Measurements from ENCODE around the gene NPM1. TPM values are rescaled to one million over a fixed set of nuclear protein-coding genes. Genes with fewer than 3 reads are reported as not detected.

Gene NPM1
- total and polyA plus RNA-seq, 2 of the 13 experiments (the other 11 are each of a cell fraction or from before 2014, with no cell fraction given): 2,047 to 3,353 TPM

GRCh38 chr5:171387970-171388815 is 544 bp downstream of the NPM1 start (continued):
- 0 out of 2 replicates have a peak, but pooled peaks have one; percentile 56 for TF ChIP-seq ZNF782 (CRISPR knock-in tag; IDR thresholded peaks at IDR 0.05; ENCODE audit: borderline replicate concordance)
- TF ChIP-seq SRY (CRISPR knock-in tag; IDR thresholded peaks at IDR 0.05): peak; percentile 93
- peak; percentile 53; the same call in 1 of the 2 replicates for TF ChIP-seq UBTF (CRISPR knock-in tag; IDR thresholded peaks at IDR 0.05)
- TF ChIP-seq ZNF430 (CRISPR knock-in tag; IDR thresholded peaks at IDR 0.05): peak; percentile 55
- no peak for TF ChIP-seq ZNF770 (CRISPR knock-in tag; IDR thresholded peaks at IDR 0.05)
- peak; percentile 68; the same call in 1 of the 2 replicates for TF ChIP-seq ZNF703 (CRISPR knock-in tag; IDR thresholded peaks at IDR 0.05; ENCODE audit: borderline replicate concordance)
- TF ChIP-seq HMG20A (CRISPR knock-in tag; IDR thresholded peaks at IDR 0.05; ENCODE audit: borderline replicate concordance): no peak
- TF ChIP-seq ZNF629 (CRISPR knock-in tag; conservative IDR thresholded peaks at IDR 0.05): 0 out of 2 replicates have a peak, but pooled peaks have one; percentile 18
- 0 out of 2 replicates have a peak, but pooled peaks have one; percentile 43 for TF ChIP-seq ZNF773 (CRISPR knock-in tag; IDR thresholded peaks at IDR 0.05; ENCODE audit: borderline replicate concordance)
- TF ChIP-seq ZNF687 (CRISPR knock-in tag; IDR thresholded peaks at IDR 0.05): peak; percentile 99
- TF ChIP-seq ZNF883 (CRISPR knock-in tag; IDR thresholded peaks at IDR 0.05; ENCODE audit: not compliant biosample characterization): peak; percentile 94
- peak; percentile 77; the same call in 1 of the 2 replicates for TF ChIP-seq AKAP8 (CRISPR knock-in tag; IDR thresholded peaks at IDR 0.05)
- peak; percentile 58 to 67; a peak in 2 of 4 replicates for TF ChIP-seq KLF16 (CRISPR knock-in tag; IDR thresholded peaks at IDR 0.05)
- no peak for TF ChIP-seq NR2F1 (CRISPR knock-in tag; IDR thresholded peaks at IDR 0.05)
- peak; percentile 76 for TF ChIP-seq MEIS2 (CRISPR knock-in tag; IDR thresholded peaks at IDR 0.05)
- peak; percentile 69; the same call in 1 of the 2 replicates for TF ChIP-seq ZNF740 (CRISPR knock-in tag; IDR thresholded peaks at IDR 0.05)
- TF ChIP-seq KLF6 (CRISPR knock-in tag; IDR thresholded peaks at IDR 0.05): peak; percentile 79; the same call in 1 of the 2 replicates
- TF ChIP-seq ZNF484 (CRISPR knock-in tag; IDR thresholded peaks at IDR 0.05; ENCODE audit: borderline replicate concordance, low read depth): no peak
- no peak for TF ChIP-seq LCORL (IDR thresholded peaks at IDR 0.05)
- peak; percentile 22; the same call in 1 of the 2 replicates for TF ChIP-seq LCORL (CRISPR knock-in tag; IDR thresholded peaks at IDR 0.05)

Measured in HepG2 (cell line).